Mesenchymal stem cell (in vitro differentiated cells and primary cell): Measurements from ENCODE around the gene PSMG3.

ENCODE experiments used
- DNase-seq: peaks from one replicate; pipeline ENCODE4 v3.0.0-alpha.2; 2013
- H2AFZ ChIP-seq: one replicate; pipeline ENCODE4 v1.6.1; 2013; ENCODE audit warnings: low read depth, mild to moderate bottlenecking, control low read depth, inconsistent platforms, low read length, moderate library complexity
- H2AK5ac ChIP-seq: 2 replicates; pipeline ENCODE4 v1.6.1; 2013; ENCODE audit warnings: low read length, moderate library complexity, mild to moderate bottlenecking, inconsistent platforms; ENCODE audit not compliant: severe bottlenecking
- H2BK120ac ChIP-seq: one replicate; pipeline ENCODE4 v1.6.1; 2013; ENCODE audit warnings: low read depth, mild to moderate bottlenecking, inconsistent platforms, low read length, moderate library complexity
- H2BK12ac ChIP-seq, 2 experiments: one replicate each; pipeline ENCODE4 v1.6.1; 2013; ENCODE audit warnings: inconsistent platforms in 2 of 2, low read length in 2 of 2, mild to moderate bottlenecking in 2 of 2, moderate library complexity in 2 of 2, control low read depth in 1 of 2
- H2BK15ac ChIP-seq: one replicate; pipeline ENCODE4 v1.6.1; 2013; ENCODE audit warnings: mild to moderate bottlenecking, low read depth, inconsistent platforms; ENCODE audit not compliant: poor library complexity, severe bottlenecking
- H2BK5ac ChIP-seq: 2 replicates; pipeline ENCODE4 v1.6.1; 2013; ENCODE audit warnings: low read depth, mild to moderate bottlenecking, low read length, control low read depth, inconsistent platforms; ENCODE audit not compliant: poor library complexity, severe bottlenecking
- H3K14ac ChIP-seq, 2 experiments: one replicate each; pipeline ENCODE4 v1.6.1; 2013; ENCODE audit warnings: inconsistent platforms in 2 of 2, low read length in 2 of 2, control low read depth in 1 of 2, mild to moderate bottlenecking in 1 of 2, moderate library complexity in 1 of 2
- H3K18ac ChIP-seq, 2 experiments: one replicate each; pipeline ENCODE4 v1.6.1; 2013; ENCODE audit warnings: inconsistent platforms in 2 of 2, low read length in 2 of 2, control low read depth in 1 of 2, low read depth in 1 of 2, mild to moderate bottlenecking in 1 of 2
- H3K23ac ChIP-seq, 2 experiments: one replicate each; pipeline ENCODE4 v1.6.1; 2013; ENCODE audit warnings: inconsistent platforms in 2 of 2, low read length in 2 of 2, mild to moderate bottlenecking in 2 of 2, moderate library complexity in 2 of 2, control low read depth in 1 of 2
- H3K27ac ChIP-seq: 2 replicates; pipeline ENCODE4 v1.5.1; 2013; ENCODE audit warnings: mild to moderate bottlenecking, moderate library complexity, low read length, control low read depth, inconsistent platforms; ENCODE audit not compliant: poor library complexity, severe bottlenecking
- H3K27me3 ChIP-seq, 2 experiments: 2 replicates each; pipeline versions ENCODE4 v1.6.1 to v1.7.0; 2013; ENCODE audit warnings: low read length in 2 of 2, mild to moderate bottlenecking in 2 of 2, moderate library complexity in 2 of 2, control low read depth in 1 of 2, inconsistent platforms in 1 of 2; ENCODE audit not compliant: control insufficient read depth in 1 of 2, insufficient read depth in 1 of 2
- H3K36me3 ChIP-seq, 2 experiments: 2 replicates each; pipeline versions ENCODE4 v1.6.1 to v1.7.0; 2013; ENCODE audit warnings: low read length in 2 of 2, control low read depth in 1 of 2, inconsistent platforms in 1 of 2, low read depth in 1 of 2, mild to moderate bottlenecking in 1 of 2; ENCODE audit not compliant: insufficient read depth in 2 of 2, control insufficient read depth in 1 of 2
- H3K4ac ChIP-seq, 2 experiments: one replicate each; pipeline ENCODE4 v1.6.1; 2013; ENCODE audit warnings: inconsistent platforms in 2 of 2, low read length in 2 of 2, mild to moderate bottlenecking in 2 of 2, moderate library complexity in 2 of 2, control low read depth in 1 of 2, low read depth in 1 of 2
- H3K4me1 ChIP-seq: 2 replicates; pipeline ENCODE4 v1.6.1; 2013; ENCODE audit warnings: low read depth, low read length, control low read depth; ENCODE audit not compliant: control insufficient read depth, insufficient read depth
- H3K4me2 ChIP-seq: 2 replicates; pipeline ENCODE4 v1.6.1; 2013; ENCODE audit warnings: low read length, mild to moderate bottlenecking, inconsistent platforms; ENCODE audit not compliant: poor library complexity, severe bottlenecking
- H3K4me3 ChIP-seq, 2 experiments: 2 replicates each; pipeline versions ENCODE4 v1.5.1 to v1.7.0; 2013; ENCODE audit warnings: low read length in 2 of 2, mild to moderate bottlenecking in 2 of 2, control low read depth in 1 of 2, low read depth in 1 of 2; ENCODE audit not compliant: insufficient read depth in 1 of 2
- H3K79me1 ChIP-seq: replicated peaks from 2 replicates; pipeline ENCODE4 v1.6.1; 2013; ENCODE audit warnings: mild to moderate bottlenecking, control low read depth, low read length, inconsistent platforms; ENCODE audit not compliant: poor library complexity, severe bottlenecking
- H3K9ac ChIP-seq: 2 replicates; pipeline ENCODE4 v1.7.0; 2013; ENCODE audit warnings: mild to moderate bottlenecking, low read length, moderate library complexity
- H3K9me3 ChIP-seq: 2 replicates; pipeline ENCODE4 v1.7.0; 2013; ENCODE audit warnings: mild to moderate bottlenecking, low read length; ENCODE audit not compliant: control insufficient read depth
- H4K8ac ChIP-seq: one replicate; pipeline ENCODE4 v1.6.1; 2013; ENCODE audit warnings: inconsistent platforms, mild to moderate bottlenecking, low read length, moderate library complexity
- H4K91ac ChIP-seq: one replicate; pipeline ENCODE4 v1.6.1; 2013; ENCODE audit warnings: mild to moderate bottlenecking, low read length, inconsistent platforms
- WGBS: methylation state at CpG from one replicate; pipeline ENCODE4 v1.1.7; 2013; ENCODE audit warnings: mixed read lengths; 5-methylcytosine and 5-hydroxymethylcytosine counted together

Gene PSMG3

GRCh38 chr7:1557771-1558170, 12.1 kb downstream of the PSMG3 start:
- Histone ChIP-seq H3K14ac (no peak overlapping the region), H3K4me2 (no peak overlapping the region), H3K36me3 (peaks cover 0 to 4% of the 10 kb centered on the region in 2 experiments), H3K27me3 (peaks cover 0 to 10% of the 10 kb centered on the region in 2 experiments), H2BK5ac (no peak overlapping the region), H4K91ac (no peak overlapping the region), H3K4me1 (peaks cover 44% of the 10 kb centered on the region), H3K79me1 (no peaks in the 10 kb centered on the region), H3K4me3 (no peak overlapping the region), H3K23ac (no peak overlapping the region), H3K18ac (no peak overlapping the region), H4K8ac (peak overlapping the region; percentile 62), H3K9ac (no peak overlapping the region), H3K4ac (no peak overlapping the region), H2BK15ac (no peak overlapping the region), H2AFZ (no peak overlapping the region), H3K27ac (no peak overlapping the region), H2BK12ac (no peak overlapping the region), H3K9me3 (no peaks in the 10 kb centered on the region), H2BK120ac (no peak overlapping the region), H2AK5ac (peak overlapping the region; percentile 14)
- 93% methylated on average over 10 of the region's 10 CpGs for WGBS
- no peak for DNase-seq

GRCh38 chr7:1557006-1557405, 12.8 kb downstream of the PSMG3 start:
- H2BK12ac ChIP-seq = no peak overlapping the region
- no peak overlapping the region for H4K8ac ChIP-seq
- WGBS = over 99% methylated on average over 7 of the region's 7 CpGs
- H3K27ac ChIP-seq = no peak overlapping the region
- no peaks in the 10 kb centered on the region for H3K79me1 ChIP-seq
- no peak overlapping the region for H2BK5ac ChIP-seq
- no peak for DNase-seq
- no peak overlapping the region for H2BK120ac ChIP-seq
- peaks cover 0 to 10% of the 10 kb centered on the region in 2 experiments for H3K27me3 ChIP-seq
- no peak overlapping the region for H3K14ac ChIP-seq
- H3K9ac ChIP-seq = no peak overlapping the region
- no peaks in the 10 kb centered on the region for H3K9me3 ChIP-seq
- H2AFZ ChIP-seq = no peak overlapping the region
- no peak overlapping the region for H3K4me2 ChIP-seq
- H3K23ac ChIP-seq = no peak overlapping the region
- no peak overlapping the region for H3K4me3 ChIP-seq
- no peak overlapping the region for H2AK5ac ChIP-seq
- H3K18ac ChIP-seq = no peak overlapping the region
- no peak overlapping the region for H4K91ac ChIP-seq
- H2BK15ac ChIP-seq = no peak overlapping the region
- H3K36me3 ChIP-seq = peaks cover 0 to 4% of the 10 kb centered on the region in 2 experiments
- H3K4ac ChIP-seq = no peak overlapping the region
- H3K4me1 ChIP-seq = peaks cover 38% of the 10 kb centered on the region

GRCh38 chr7:1555813-1556543, 13.9 kb downstream of the PSMG3 start, which contains the start of gene TMEM184A:
Gene TMEM184A (minus strand): TSS chr7:1556205. CDS start chr7:1555484, 721 bp downstream.
- DNase-seq = peak; percentile 6
- WGBS = 71% methylated on average over 23 of the region's 23 CpGs
- Histone ChIP-seq H3K14ac (peak within 1 kb of the TSS in 1 of 2 experiments; percentile 83), H3K9me3 (no peaks in the 10 kb centered on the region), H2AFZ (peak within 1 kb of the TSS; percentile 36), H2BK120ac (peak within 1 kb of the TSS; percentile 65), H2BK12ac (peak within 1 kb of the TSS; percentile 44 to 97), H3K79me1 (no peaks in the 10 kb centered on the region), H4K8ac (peak within 1 kb of the TSS; percentile 83), H3K27ac (peak within 1 kb of the TSS; percentile 58), H3K4me3 (peak within 1 kb of the TSS in 1 of 2 experiments; percentile 18), H3K36me3 (peaks cover 0 to 5% of the 10 kb centered on the region in 2 experiments), H4K91ac (peak within 1 kb of the TSS; percentile 65), H3K23ac (no peak within 1 kb of the TSS), H3K27me3 (peaks cover 0 to 10% of the 10 kb centered on the region in 2 experiments), H2BK15ac (peak within 1 kb of the TSS; percentile 60), H3K4me1 (peaks cover 38% of the 10 kb centered on the region), H2AK5ac (peak within 1 kb of the TSS; percentile 95), H2BK5ac (peak within 1 kb of the TSS; percentile 63), H3K4ac (peak within 1 kb of the TSS; percentile 52 to 75), H3K4me2 (peak within 1 kb of the TSS; percentile 35), H3K9ac (peak within 1 kb of the TSS; percentile 38), H3K18ac (peak within 1 kb of the TSS; percentile 53 to 67)

GRCh38 chr7:1555046-1555812, 14.6 kb downstream of the PSMG3 start:
- H2BK15ac ChIP-seq = peak overlapping the region; percentile 60
- peak overlapping the region; percentile 38 for H3K9ac ChIP-seq
- H3K23ac ChIP-seq = no peak overlapping the region
- H4K8ac ChIP-seq = peak overlapping the region; percentile 83
- H2BK5ac ChIP-seq = peak overlapping the region; percentile 63
- DNase-seq = peak; percentile 86
- H3K27me3 ChIP-seq = peaks cover 0 to 10% of the 10 kb centered on the region in 2 experiments
- H2BK120ac ChIP-seq = peak overlapping the region; percentile 65
- H3K9me3 ChIP-seq = no peaks in the 10 kb centered on the region
- H2AFZ ChIP-seq = peak overlapping the region; percentile 36
- peak overlapping the region; percentile 35 for H3K4me2 ChIP-seq
- peak overlapping the region; percentile 65 for H4K91ac ChIP-seq
- H2BK12ac ChIP-seq = peak overlapping the region; percentile 44 to 97
- peak overlapping the region in 1 of 2 experiments; percentile 18 for H3K4me3 ChIP-seq
- H3K27ac ChIP-seq = peak overlapping the region; percentile 58
- H3K4me1 ChIP-seq = peaks cover 38% of the 10 kb centered on the region
- 30% methylated on average over 33 of the region's 35 CpGs for WGBS
- peak overlapping the region in 1 of 2 experiments; percentile 83 for H3K14ac ChIP-seq
- H3K18ac ChIP-seq = peak overlapping the region; percentile 53 to 67
- peak overlapping the region; percentile 95 for H2AK5ac ChIP-seq
- H3K4ac ChIP-seq = peak overlapping the region; percentile 13 to 52
- H3K79me1 ChIP-seq = no peaks in the 10 kb centered on the region
- peaks cover 0 to 12% of the 10 kb centered on the region in 2 experiments for H3K36me3 ChIP-seq
